ENCODE data around the gene FHL2.

- no peak for TF ChIP-seq CTCF (conservative IDR thresholded peaks at IDR 0.05)
- TF ChIP-seq EZH2 (IDR thresholded peaks at IDR 0.05; ENCODE audit: low read depth) = no peak
Measured at GRCh38 chr2:105438104-105438929, 39.5 kb upstream of the FHL2 start.
